Right lobe of liver (tissue), 6 donors: ENCODE measurements around the gene DSE. TPM values are rescaled to one million over a fixed set of nuclear protein-coding genes. Genes with fewer than 3 reads are reported as not detected.

Source experiments
- ATAC-seq, 4 donors: fragments of 200-7000 bp; cut with Tn5 transposase; one replicate each; pipeline ENCODE4 v1.9.1; 2020; ENCODE audit warnings: mild to moderate bottlenecking in 4 of 4, moderate library complexity in 4 of 4
- DNase-seq, 3 donors: peaks; one replicate each; pipeline ENCODE4 v3.0.0-alpha.2; 2020
- H3K27ac ChIP-seq, 3 donors: fragments of 200-600 bp; one replicate each; pipeline ENCODE4 v1.8.0; 2022
- H3K27me3 ChIP-seq, 2 donors: fragments of 200-600 bp; one replicate each; pipeline ENCODE4 v1.8.0; 2022
- H3K36me3 ChIP-seq, 4 donors: fragments of 200-600 bp; sonication (generic) in 1 of 4; one replicate each; pipeline versions ENCODE4 v1.5.1 to v1.8.0; 2017 to 2022; ENCODE audit warnings: control low read depth in 1 of 4
- H3K4me1 ChIP-seq, 4 donors: fragments of 200-600 bp; sonication (generic) in 1 of 4; one replicate each; pipeline versions ENCODE4 v1.5.1 to v1.8.0; 2017 to 2022; ENCODE audit warnings: control low read depth in 1 of 4
- H3K4me3 ChIP-seq, 3 donors: fragments of 200-600 bp; one replicate each; pipeline ENCODE4 v1.8.0; 2022
- H3K9me3 ChIP-seq, 4 donors: fragments of 200-600 bp; sonication (generic) in 1 of 4; one replicate each; pipeline versions ENCODE4 v1.5.1 to v1.8.0; 2017 to 2022; ENCODE audit warnings: control low read depth in 1 of 4
- CTCF ChIP-seq, 4 donors: fragments of 200-600 bp in 3 of 4; fragments of 450-650 bp in 1 of 4; IDR thresholded peaks; one replicate each; pipeline versions ENCODE4 v1.5.1 to v1.8.0; 2016 to 2022; ENCODE audit warnings: antibody characterized with exemption in 4 of 4, mild to moderate bottlenecking in 2 of 4
- POLR2A ChIP-seq: fragments of 450-650 bp; IDR thresholded peaks from one replicate; pipeline ENCODE4 v1.6.1; 2017; ENCODE audit warnings: antibody characterized with exemption, mild to moderate bottlenecking
- WGBS: methylation state at CpG from one replicate; pipeline ENCODE4 v1.1.6; 2018; ENCODE audit warnings: low coverage, low lambda C conversion rate; ENCODE audit not compliant: insufficient coverage; ENCODE audit errors: missing lambda C conversion rate; 5-methylcytosine and 5-hydroxymethylcytosine counted together
- intact Hi-C, 2 donors: fragments of 100-400 bp; cut with DNase I; formaldehyde crosslinking; loops; one replicate each; pipeline versions ENCODE4 v1.11.2 to v1.14.1; 2022
- total RNA-seq, 6 experiments: library from RNA; depleted of rRNA in 2 of 6; stranded (reverse); fragments of >200 nt in 2 of 6; fragmentation: NEBNext Ultra II Directional in 3 of 6; extraction: Animal tissue kit (Norgen Biotek cat#: 25700) in 3 of 6; gene quantifications; one replicate each; pipeline versions ENCODE4 v1.1.0 to v1.2.4, GENCODE V29; 2016 to 2023
- donor health status: DM: no; HTN: yes; CAD: no.
- donor health status: DM: no; HTN: no; CAD: no.
- donor health status: DM: no; HTN: no; CAD: no.
- donor health status: DM: no; HTN: yes; CAD: no.
- donor health status: DM: no; HTN: yes; CAD: no.

The DSE gene
- total RNA-seq, 6 experiments from 2014 or later, result 8.2 to 17.4 (median 12.2) TPM

DNA sequence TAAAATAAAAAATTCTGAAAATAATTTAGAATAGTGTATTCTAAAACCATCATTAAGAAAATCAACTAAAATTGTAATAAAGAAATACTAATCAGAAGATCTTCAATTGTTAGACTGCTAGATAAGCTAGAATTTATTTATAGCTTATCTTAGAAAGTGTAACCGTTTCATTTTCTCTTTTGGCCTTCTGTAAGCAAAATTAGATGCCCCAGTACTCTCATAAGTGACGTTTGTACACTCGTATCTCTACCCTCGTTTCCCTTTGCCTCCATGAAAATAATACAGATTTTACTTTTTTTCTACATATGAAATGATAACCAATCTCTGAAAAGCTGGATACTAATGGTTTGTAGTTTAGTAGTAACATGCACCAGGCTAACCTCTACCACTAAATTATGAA, 19.8 kb downstream of the DSE start:
- TF ChIP-seq CTCF (IDR thresholded peaks at IDR 0.05), result no peak
- TF ChIP-seq POLR2A, result no peak
- ATAC-seq, result peak in 2 of 4 donors; percentile 16 to 26
- intact Hi-C loops, result no loop called here
- no peak overlapping the region for H3K4me3 ChIP-seq
- WGBS, result 35% methylated on average over 4 of the region's 4 CpGs
- no peak overlapping the region for H3K27ac ChIP-seq
- no peak for DNase-seq
- H3K36me3 ChIP-seq, result no peaks in the 10 kb centered on the region
- H3K9me3 ChIP-seq, result no peaks in the 10 kb centered on the region
- H3K27me3 ChIP-seq, result no peaks in the 10 kb centered on the region
- H3K4me1 ChIP-seq, result peaks cover 0 to 4% (median 0%) of the 10 kb centered on the region in 4 donors

- H3K27ac ChIP-seq, result peak overlapping the region in 2 of 3 donors; percentile 9 to 25
- no peaks in the 10 kb centered on the region for H3K27me3 ChIP-seq
- no peak overlapping the region for H3K4me3 ChIP-seq
- DNase-seq (no peak), ATAC-seq (peak; percentile 55 to 72 (median 62))
- no peak for TF ChIP-seq POLR2A
- TF ChIP-seq CTCF (IDR thresholded peaks at IDR 0.05), result no peak
- no peaks in the 10 kb centered on the region for H3K9me3 ChIP-seq
- H3K36me3 ChIP-seq, result no peaks in the 10 kb centered on the region
- WGBS, result 56% methylated on average over 7 of the region's 10 CpGs
- intact Hi-C loops, result no loop called here
- H3K4me1 ChIP-seq, result peaks cover 0 to 4% (median 0%) of the 10 kb centered on the region in 4 donors
Observed at GRCh38 chr6:116392132-116393013, 21.6 kb downstream of the DSE start.

DNA sequence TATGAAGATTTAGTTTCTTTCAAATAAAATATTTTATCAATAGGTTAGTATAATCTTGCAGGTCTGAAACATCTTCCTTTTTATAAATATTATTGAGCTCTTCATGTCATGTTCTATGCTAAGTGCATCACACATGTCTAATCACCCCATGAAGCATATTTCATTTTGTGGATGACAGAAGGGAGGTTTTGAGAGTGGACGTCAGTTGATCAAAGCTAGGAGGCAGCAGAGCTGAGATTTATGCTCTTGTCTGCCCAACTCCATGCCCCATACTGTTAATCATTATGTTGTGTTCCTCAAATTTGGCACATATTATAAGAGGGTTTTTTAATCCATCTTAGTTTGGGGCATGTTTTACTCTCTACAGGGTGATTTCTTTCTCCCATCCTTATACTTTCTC, 22.7 kb downstream of the DSE start:
- TF ChIP-seq POLR2A (no peak), CTCF (IDR thresholded peaks at IDR 0.05) (peak in 1 of 4 donors; percentile 20)
- Histone ChIP-seq H3K9me3 (no peaks in the 10 kb centered on the region), H3K36me3 (no peaks in the 10 kb centered on the region), H3K4me1 (peaks cover 0 to 4% (median under 1%) of the 10 kb centered on the region in 4 donors), H3K4me3 (no peak overlapping the region), H3K27ac (peak overlapping the region in 2 of 3 donors; percentile 9 to 25), H3K27me3 (no peaks in the 10 kb centered on the region)
- intact Hi-C loops, result no loop called here
- DNase-seq (no peak), ATAC-seq (peak in 2 of 4 donors; percentile 33 to 44)
- 33% methylated on average over 1 of the region's 1 CpG for WGBS

- intact Hi-C loops, result no loop called here
- 81% methylated on average over 3 of the region's 3 CpGs for WGBS
Observed at GRCh38 chr6:116395647-116396046, 24.9 kb downstream of the DSE start.

More at GRCh38 chr6:116395647-116396046, 24.9 kb downstream of the DSE start:
- TF ChIP-seq POLR2A, result no peak
- TF ChIP-seq CTCF (IDR thresholded peaks at IDR 0.05), result no peak
- no peaks in the 10 kb centered on the region for H3K36me3 ChIP-seq
- H3K9me3 ChIP-seq, result no peaks in the 10 kb centered on the region
- H3K27me3 ChIP-seq, result no peaks in the 10 kb centered on the region
- no peak overlapping the region for H3K4me3 ChIP-seq
- no peak for ATAC-seq
- peaks cover 0 to 6% (median 0%) of the 10 kb centered on the region in 4 donors for H3K4me1 ChIP-seq
- H3K27ac ChIP-seq, result no peak overlapping the region
- no peak for DNase-seq
